Skeletal muscle tissue (tissue), 4 donors: ENCODE results near the gene CTNNA1. TPM values are rescaled to one million over a fixed set of nuclear protein-coding genes. Genes with fewer than 3 reads are reported as not detected.

ENCODE experiments used
- H3K27ac ChIP-seq: one replicate; pipeline ENCODE4 v1.7.0; 2013; ENCODE audit warnings: mild to moderate bottlenecking, low read depth, low read length, inconsistent platforms
- H3K27me3 ChIP-seq, 3 donors: one replicate each; pipeline ENCODE4 v1.7.0; 2013; ENCODE audit warnings: low read length in 3 of 3; ENCODE audit not compliant: control insufficient read depth in 3 of 3, insufficient read depth in 3 of 3
- H3K36me3 ChIP-seq, 3 donors: one replicate each; pipeline ENCODE4 v1.7.0; 2013; ENCODE audit warnings: low read length in 3 of 3; ENCODE audit not compliant: control insufficient read depth in 3 of 3, insufficient read depth in 3 of 3
- H3K4me1 ChIP-seq, 3 donors: one replicate each; pipeline ENCODE4 v1.7.0; 2013; ENCODE audit warnings: low read length in 3 of 3, mild to moderate bottlenecking in 3 of 3; ENCODE audit not compliant: control insufficient read depth in 3 of 3, insufficient read depth in 3 of 3
- H3K4me3 ChIP-seq, 3 donors: one replicate each; pipeline ENCODE4 v1.7.0; 2013; ENCODE audit warnings: low read length in 3 of 3
- H3K9ac ChIP-seq, 3 donors: one replicate each; pipeline ENCODE4 v1.7.0; 2013; ENCODE audit warnings: low read length in 3 of 3, mild to moderate bottlenecking in 3 of 3, moderate library complexity in 2 of 3, low read depth in 1 of 3
- H3K9me3 ChIP-seq, 3 donors: one replicate each; pipeline ENCODE4 v1.7.0; 2013; ENCODE audit warnings: low read length in 3 of 3; ENCODE audit not compliant: control insufficient read depth in 3 of 3
- total RNA-seq: library from RNA; depleted of rRNA; stranded (reverse); fragments of >200 nt; gene quantifications from one replicate; pipeline ENCODE4 v1.2.3, GENCODE V29; 2014
- donor health status: Osteomylitis.

CTNNA1 gene
- total RNA-seq, 1 donor from 2014 or later: 375 TPM

GRCh38 chr5:138875552-138875875 lies 122.3 kb downstream of the CTNNA1 start:
- Histone ChIP-seq H3K9ac (no peak overlapping the region), H3K4me1 (peaks cover 15 to 28% (median 16%) of the 10 kb centered on the region in 3 donors)

GRCh38 chr5:138875946-138876345 lies 122.7 kb downstream of the CTNNA1 start:
- no peak overlapping the region for H3K4me3 ChIP-seq
- H3K9me3 ChIP-seq: no peaks in the 10 kb centered on the region
- H3K27ac ChIP-seq: no peak overlapping the region
- no peaks in the 10 kb centered on the region for H3K27me3 ChIP-seq
- H3K36me3 ChIP-seq: no peaks in the 10 kb centered on the region
- H3K4me1 ChIP-seq: peaks cover 12 to 24% (median 15%) of the 10 kb centered on the region in 3 donors
- H3K9ac ChIP-seq: no peak overlapping the region

More at GRCh38 chr5:138875552-138875875, 122.3 kb downstream of the CTNNA1 start:
- H3K9me3 ChIP-seq: no peaks in the 10 kb centered on the region
- H3K36me3 ChIP-seq: no peaks in the 10 kb centered on the region
- H3K4me3 ChIP-seq: no peak overlapping the region
- no peak overlapping the region for H3K27ac ChIP-seq
- no peaks in the 10 kb centered on the region for H3K27me3 ChIP-seq

- H3K36me3 ChIP-seq: no peaks in the 10 kb centered on the region
- no peaks in the 10 kb centered on the region for H3K27me3 ChIP-seq
- peaks cover 7 to 15% (median 15%) of the 10 kb centered on the region in 3 donors for H3K4me1 ChIP-seq
These were observed 123.6 kb downstream of the CTNNA1 start for GRCh38 chr5:138876811-138877210.

GRCh38 chr5:138878437-138879235 lies 125.4 kb downstream of the CTNNA1 start:
- H3K9ac ChIP-seq: no peak overlapping the region
- no peaks in the 10 kb centered on the region for H3K36me3 ChIP-seq
- no peak overlapping the region for H3K4me3 ChIP-seq
- no peaks in the 10 kb centered on the region for H3K9me3 ChIP-seq
- no peaks in the 10 kb centered on the region for H3K27me3 ChIP-seq
- peaks cover 2 to 10% (median 7%) of the 10 kb centered on the region in 3 donors for H3K4me1 ChIP-seq
- H3K27ac ChIP-seq: no peak overlapping the region

More at GRCh38 chr5:138876811-138877210, 123.6 kb downstream of the CTNNA1 start:
- Histone ChIP-seq H3K27ac (no peak overlapping the region), H3K9ac (no peak overlapping the region), H3K4me3 (no peak overlapping the region), H3K9me3 (no peaks in the 10 kb centered on the region)

GRCh38 chr5:138883211-138883610 lies 130.0 kb downstream of the CTNNA1 start:
- Histone ChIP-seq H3K9me3 (no peaks in the 10 kb centered on the region), H3K27ac (no peak overlapping the region), H3K36me3 (peaks cover 5 to 16% (median 15%) of the 10 kb centered on the region in 3 donors), H3K4me3 (no peak overlapping the region), H3K4me1 (no peaks in the 10 kb centered on the region), H3K27me3 (no peaks in the 10 kb centered on the region), H3K9ac (no peak overlapping the region)

- H3K27ac ChIP-seq: no peak overlapping the region
- H3K27me3 ChIP-seq: no peaks in the 10 kb centered on the region
- H3K4me3 ChIP-seq: no peak overlapping the region
- peaks cover 8 to 23% (median 22%) of the 10 kb centered on the region in 3 donors for H3K36me3 ChIP-seq
- H3K4me1 ChIP-seq: no peaks in the 10 kb centered on the region
- H3K9ac ChIP-seq: no peak overlapping the region
- H3K9me3 ChIP-seq: no peaks in the 10 kb centered on the region
These were observed 130.9 kb downstream of the CTNNA1 start for GRCh38 chr5:138884094-138884493.

- peaks cover 9 to 28% (median 26%) of the 10 kb centered on the region in 3 donors for H3K36me3 ChIP-seq
- H3K9ac ChIP-seq: no peak overlapping the region
- H3K4me1 ChIP-seq: no peaks in the 10 kb centered on the region
These were observed 131.3 kb downstream of the CTNNA1 start for GRCh38 chr5:138884554-138884953.

GRCh38 chr5:138889994-138890393 lies 136.8 kb downstream of the CTNNA1 start:
- no peak overlapping the region for H3K27ac ChIP-seq
- no peaks in the 10 kb centered on the region for H3K4me1 ChIP-seq
- H3K9me3 ChIP-seq: peaks cover 0 to 3% (median 0%) of the 10 kb centered on the region in 3 donors
- no peaks in the 10 kb centered on the region for H3K27me3 ChIP-seq
- H3K9ac ChIP-seq: no peak overlapping the region
- peaks cover 17 to 44% (median 43%) of the 10 kb centered on the region in 3 donors for H3K36me3 ChIP-seq
- H3K4me3 ChIP-seq: no peak overlapping the region

More at GRCh38 chr5:138884554-138884953, 131.3 kb downstream of the CTNNA1 start:
- no peak overlapping the region for H3K4me3 ChIP-seq
- no peak overlapping the region for H3K27ac ChIP-seq
- no peaks in the 10 kb centered on the region for H3K9me3 ChIP-seq
- H3K27me3 ChIP-seq: no peaks in the 10 kb centered on the region

- Histone ChIP-seq H3K4me3 (no peak overlapping the region), H3K4me1 (no peaks in the 10 kb centered on the region), H3K27me3 (no peaks in the 10 kb centered on the region), H3K36me3 (peaks cover 17 to 44% (median 43%) of the 10 kb centered on the region in 3 donors), H3K27ac (no peak overlapping the region), H3K9me3 (peaks cover 0 to 3% (median 0%) of the 10 kb centered on the region in 3 donors), H3K9ac (no peak overlapping the region)
These were observed 137.4 kb downstream of the CTNNA1 start for GRCh38 chr5:138890644-138891043.

- Histone ChIP-seq H3K9ac (no peak overlapping the region), H3K4me1 (no peaks in the 10 kb centered on the region), H3K36me3 (peaks cover 0 to 8% (median 4%) of the 10 kb centered on the region in 3 donors), H3K4me3 (no peak overlapping the region), H3K27ac (no peak overlapping the region), H3K9me3 (no peaks in the 10 kb centered on the region), H3K27me3 (no peaks in the 10 kb centered on the region)
These were observed 142.7 kb downstream of the CTNNA1 start for GRCh38 chr5:138895918-138896317.
